HEK293 (cell line): ENCODE data around the gene STUB1.

Experiments used
- FEZF1 ChIP-seq: fragments of 450-650 bp; formaldehyde crosslinking; IDR thresholded peaks from 2 replicates; pipeline ENCODE4 v1.5.1; 2016; ENCODE audit warnings: missing biosample characterization, missing genetic modification characterization
- KLF7 ChIP-seq: fragments of 450-650 bp; formaldehyde crosslinking; IDR thresholded peaks from 2 replicates; pipeline ENCODE4 v1.5.1; 2016; ENCODE audit warnings: missing biosample characterization, missing genetic modification characterization, borderline replicate concordance
- SALL2 ChIP-seq: fragments of 450-650 bp; formaldehyde crosslinking; IDR thresholded peaks from 2 replicates; pipeline ENCODE4 v1.5.0; 2017; ENCODE audit warnings: missing biosample characterization, mild to moderate bottlenecking, missing genetic modification characterization, borderline replicate concordance
- ZBTB10 ChIP-seq: fragments of 450-650 bp; formaldehyde crosslinking; IDR thresholded peaks from 2 replicates; pipeline ENCODE4 v1.5.1; 2016; ENCODE audit warnings: missing biosample characterization, missing genetic modification characterization
- ZBTB26 ChIP-seq: fragments of 450-650 bp; formaldehyde crosslinking; optimal IDR thresholded peaks from 2 replicates; pipeline ENCODE3; 2016; ENCODE audit warnings: missing biosample characterization, mild to moderate bottlenecking, missing genetic modification characterization
- ZFHX2 ChIP-seq: fragments of 450-650 bp; formaldehyde crosslinking; conservative IDR thresholded peaks from 2 replicates; pipeline ENCODE4 v1.5.1; 2016; ENCODE audit warnings: missing biosample characterization, missing genetic modification characterization
- ZFP41 ChIP-seq: fragments of 450-650 bp; formaldehyde crosslinking; IDR thresholded peaks from 2 replicates; pipeline ENCODE4 v1.5.1; 2016; ENCODE audit warnings: missing biosample characterization, missing genetic modification characterization, borderline replicate concordance
- ZNF169 ChIP-seq: fragments of 450-650 bp; formaldehyde crosslinking; IDR thresholded peaks from 2 replicates; pipeline ENCODE4 v1.5.1; 2016; ENCODE audit warnings: missing biosample characterization, missing genetic modification characterization
- ZNF175 ChIP-seq: fragments of 450-650 bp; formaldehyde crosslinking; IDR thresholded peaks from 2 replicates; pipeline ENCODE4 v1.5.1; 2016; ENCODE audit warnings: missing biosample characterization, missing genetic modification characterization
- ZNF223 ChIP-seq: fragments of 450-650 bp; formaldehyde crosslinking; IDR thresholded peaks from 2 replicates; pipeline ENCODE4 v1.5.1; 2016; ENCODE audit warnings: missing biosample characterization, missing genetic modification characterization
- ZNF335 ChIP-seq: fragments of 450-650 bp; formaldehyde crosslinking; conservative IDR thresholded peaks from 2 replicates; pipeline ENCODE4 v1.5.1; 2016; ENCODE audit warnings: missing biosample characterization, missing genetic modification characterization
- ZNF354C ChIP-seq: fragments of 450-650 bp; formaldehyde crosslinking; IDR thresholded peaks from 2 replicates; pipeline ENCODE4 v1.5.1; 2016; ENCODE audit warnings: missing biosample characterization, missing genetic modification characterization, low read depth, borderline replicate concordance
- ZNF473 ChIP-seq: fragments of 450-650 bp; formaldehyde crosslinking; IDR thresholded peaks from 2 replicates; pipeline ENCODE4 v1.5.1; 2017; ENCODE audit warnings: missing biosample characterization, missing genetic modification characterization
- ZNF501 ChIP-seq: fragments of 450-650 bp; formaldehyde crosslinking; IDR thresholded peaks from 2 replicates; pipeline ENCODE4 v1.5.1; 2016; ENCODE audit warnings: missing biosample characterization, missing genetic modification characterization
- ZNF555 ChIP-seq: fragments of 450-650 bp; formaldehyde crosslinking; conservative IDR thresholded peaks from 2 replicates; pipeline ENCODE4 v1.5.1; 2017; ENCODE audit warnings: missing biosample characterization, mild to moderate bottlenecking, missing genetic modification characterization, inconsistent platforms
- ZNF596 ChIP-seq: fragments of 450-650 bp; IDR thresholded peaks from 2 replicates; pipeline ENCODE4 v1.5.0; 2018; ENCODE audit warnings: missing biosample characterization, mild to moderate bottlenecking, missing genetic modification characterization, moderate library complexity
- ZNF621 ChIP-seq: fragments of 450-650 bp; formaldehyde crosslinking; IDR thresholded peaks from 2 replicates; pipeline ENCODE4 v1.5.1; 2017; ENCODE audit warnings: missing biosample characterization, missing genetic modification characterization
- ZNF660 ChIP-seq: fragments of 450-650 bp; IDR thresholded peaks from 2 replicates; pipeline ENCODE4 v1.5.1; 2018; ENCODE audit warnings: missing biosample characterization, mild to moderate bottlenecking, missing genetic modification characterization
- ZNF664 ChIP-seq: fragments of 450-650 bp; formaldehyde crosslinking; IDR thresholded peaks from 2 replicates; pipeline ENCODE4 v1.5.1; 2016; ENCODE audit warnings: missing biosample characterization, missing genetic modification characterization
- ZNF670 ChIP-seq: fragments of 450-650 bp; formaldehyde crosslinking; IDR thresholded peaks from 2 replicates; pipeline ENCODE4 v1.5.1; 2016; ENCODE audit warnings: missing biosample characterization, missing genetic modification characterization, low read depth
- ZNF791 ChIP-seq: fragments of 450-650 bp; formaldehyde crosslinking; IDR thresholded peaks from 2 replicates; pipeline ENCODE4 v1.5.1; 2016; ENCODE audit warnings: missing biosample characterization, missing genetic modification characterization
- ZSCAN5A ChIP-seq: fragments of 450-650 bp; formaldehyde crosslinking; IDR thresholded peaks from 2 replicates; pipeline ENCODE4 v1.5.1; 2016; ENCODE audit warnings: missing biosample characterization, missing genetic modification characterization
- TF ChIP-seq, protein P1 (sequence below): fragments of 450-650 bp; formaldehyde crosslinking; IDR thresholded peaks from 2 replicates; pipeline ENCODE4 v1.5.1; 2016; ENCODE audit warnings: missing biosample characterization, missing genetic modification characterization
- TF ChIP-seq, protein P2 (sequence below): fragments of 450-650 bp; formaldehyde crosslinking; IDR thresholded peaks from 2 replicates; pipeline ENCODE4 v1.5.1; 2017; ENCODE audit warnings: missing biosample characterization, missing genetic modification characterization
- TF ChIP-seq, protein P3 (sequence below): fragments of 450-650 bp; formaldehyde crosslinking; IDR thresholded peaks from 2 replicates; pipeline ENCODE4 v1.5.1; 2017; ENCODE audit warnings: missing biosample characterization, missing genetic modification characterization
- TF ChIP-seq, protein P4 (sequence below): fragments of 450-650 bp; formaldehyde crosslinking; IDR thresholded peaks from 2 replicates; pipeline ENCODE4 v1.5.1; 2016; ENCODE audit warnings: missing biosample characterization, missing genetic modification characterization, low read depth

Gene STUB1

DNA sequence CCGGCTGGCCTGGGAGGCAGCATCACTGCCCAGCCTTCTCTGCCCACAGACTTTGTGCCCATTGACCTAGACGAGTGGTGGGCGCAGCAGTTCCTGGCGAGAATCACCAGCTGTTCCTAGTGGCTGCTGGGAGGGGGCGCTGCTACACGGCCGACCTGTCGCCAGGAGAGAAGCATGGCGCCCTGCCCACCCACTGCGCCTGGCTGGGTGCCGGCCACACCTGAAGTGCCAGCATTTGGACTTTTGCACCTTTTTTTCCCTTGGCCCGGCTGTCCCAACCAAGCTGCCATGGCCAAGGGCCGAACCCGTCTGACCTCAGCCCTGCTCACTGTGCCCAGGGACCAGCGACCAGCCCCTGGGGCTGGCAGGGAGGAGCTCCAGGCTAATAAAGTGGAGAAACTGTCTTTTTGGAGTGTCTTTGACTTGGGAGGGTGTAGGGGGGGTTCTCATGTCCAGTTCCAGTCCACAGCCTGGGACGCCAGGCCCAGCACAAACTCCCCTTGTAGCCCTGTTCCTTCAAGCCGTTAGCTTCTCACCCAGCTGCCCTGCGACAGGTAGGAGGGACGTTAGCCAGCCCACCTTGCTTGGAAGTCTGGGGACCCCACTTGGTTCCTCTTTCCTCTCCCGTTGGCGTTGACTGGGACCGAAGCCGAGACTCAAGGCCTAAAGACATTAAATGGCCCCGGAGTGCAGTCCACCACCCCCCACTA lies 32.0 kb upstream of the STUB1 start (continued):
- TF ChIP-seq, protein P1, sequence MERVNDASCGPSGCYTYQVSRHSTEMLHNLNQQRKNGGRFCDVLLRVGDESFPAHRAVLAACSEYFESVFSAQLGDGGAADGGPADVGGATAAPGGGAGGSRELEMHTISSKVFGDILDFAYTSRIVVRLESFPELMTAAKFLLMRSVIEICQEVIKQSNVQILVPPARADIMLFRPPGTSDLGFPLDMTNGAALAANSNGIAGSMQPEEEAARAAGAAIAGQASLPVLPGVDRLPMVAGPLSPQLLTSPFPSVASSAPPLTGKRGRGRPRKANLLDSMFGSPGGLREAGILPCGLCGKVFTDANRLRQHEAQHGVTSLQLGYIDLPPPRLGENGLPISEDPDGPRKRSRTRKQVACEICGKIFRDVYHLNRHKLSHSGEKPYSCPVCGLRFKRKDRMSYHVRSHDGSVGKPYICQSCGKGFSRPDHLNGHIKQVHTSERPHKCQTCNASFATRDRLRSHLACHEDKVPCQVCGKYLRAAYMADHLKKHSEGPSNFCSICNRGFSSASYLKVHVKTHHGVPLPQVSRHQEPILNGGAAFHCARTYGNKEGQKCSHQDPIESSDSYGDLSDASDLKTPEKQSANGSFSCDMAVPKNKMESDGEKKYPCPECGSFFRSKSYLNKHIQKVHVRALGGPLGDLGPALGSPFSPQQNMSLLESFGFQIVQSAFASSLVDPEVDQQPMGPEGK (tag by site-specific recombination): 0 out of 2 replicates have a peak, but pooled peaks have one; percentile 43
- no peak for TF ChIP-seq ZBTB26
- TF ChIP-seq ZNF501 (tag by site-specific recombination): peak; percentile 22; the same call in 1 of the 2 replicates
- no peak for TF ChIP-seq ZNF555 (tag by site-specific recombination)
- no peak for TF ChIP-seq ZNF223 (tag by site-specific recombination)
- TF ChIP-seq, protein P2, sequence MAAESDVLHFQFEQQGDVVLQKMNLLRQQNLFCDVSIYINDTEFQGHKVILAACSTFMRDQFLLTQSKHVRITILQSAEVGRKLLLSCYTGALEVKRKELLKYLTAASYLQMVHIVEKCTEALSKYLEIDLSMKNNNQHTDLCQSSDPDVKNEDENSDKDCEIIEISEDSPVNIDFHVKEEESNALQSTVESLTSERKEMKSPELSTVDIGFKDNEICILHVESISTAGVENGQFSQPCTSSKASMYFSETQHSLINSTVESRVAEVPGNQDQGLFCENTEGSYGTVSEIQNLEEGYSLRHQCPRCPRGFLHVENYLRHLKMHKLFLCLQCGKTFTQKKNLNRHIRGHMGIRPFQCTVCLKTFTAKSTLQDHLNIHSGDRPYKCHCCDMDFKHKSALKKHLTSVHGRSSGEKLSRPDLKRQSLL (tag by site-specific recombination): no peak
- TF ChIP-seq ZNF621 (tag by site-specific recombination): no peak
- no peak for TF ChIP-seq SALL2 (tag by site-specific recombination)
- TF ChIP-seq ZNF670 (tag by site-specific recombination): no peak
- no peak for TF ChIP-seq ZNF791 (tag by site-specific recombination)
- no peak for TF ChIP-seq ZNF473
- TF ChIP-seq ZSCAN5A (tag by site-specific recombination): 0 out of 2 replicates have a peak, but pooled peaks have one; percentile 35
- TF ChIP-seq, protein P3, sequence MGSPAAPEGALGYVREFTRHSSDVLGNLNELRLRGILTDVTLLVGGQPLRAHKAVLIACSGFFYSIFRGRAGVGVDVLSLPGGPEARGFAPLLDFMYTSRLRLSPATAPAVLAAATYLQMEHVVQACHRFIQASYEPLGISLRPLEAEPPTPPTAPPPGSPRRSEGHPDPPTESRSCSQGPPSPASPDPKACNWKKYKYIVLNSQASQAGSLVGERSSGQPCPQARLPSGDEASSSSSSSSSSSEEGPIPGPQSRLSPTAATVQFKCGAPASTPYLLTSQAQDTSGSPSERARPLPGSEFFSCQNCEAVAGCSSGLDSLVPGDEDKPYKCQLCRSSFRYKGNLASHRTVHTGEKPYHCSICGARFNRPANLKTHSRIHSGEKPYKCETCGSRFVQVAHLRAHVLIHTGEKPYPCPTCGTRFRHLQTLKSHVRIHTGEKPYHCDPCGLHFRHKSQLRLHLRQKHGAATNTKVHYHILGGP (tag by site-specific recombination): no peak
- TF ChIP-seq ZBTB10 (tag by site-specific recombination): no peak
- TF ChIP-seq ZNF175 (tag by site-specific recombination): no peak
- TF ChIP-seq ZNF335: no peak
- TF ChIP-seq, protein P4, sequence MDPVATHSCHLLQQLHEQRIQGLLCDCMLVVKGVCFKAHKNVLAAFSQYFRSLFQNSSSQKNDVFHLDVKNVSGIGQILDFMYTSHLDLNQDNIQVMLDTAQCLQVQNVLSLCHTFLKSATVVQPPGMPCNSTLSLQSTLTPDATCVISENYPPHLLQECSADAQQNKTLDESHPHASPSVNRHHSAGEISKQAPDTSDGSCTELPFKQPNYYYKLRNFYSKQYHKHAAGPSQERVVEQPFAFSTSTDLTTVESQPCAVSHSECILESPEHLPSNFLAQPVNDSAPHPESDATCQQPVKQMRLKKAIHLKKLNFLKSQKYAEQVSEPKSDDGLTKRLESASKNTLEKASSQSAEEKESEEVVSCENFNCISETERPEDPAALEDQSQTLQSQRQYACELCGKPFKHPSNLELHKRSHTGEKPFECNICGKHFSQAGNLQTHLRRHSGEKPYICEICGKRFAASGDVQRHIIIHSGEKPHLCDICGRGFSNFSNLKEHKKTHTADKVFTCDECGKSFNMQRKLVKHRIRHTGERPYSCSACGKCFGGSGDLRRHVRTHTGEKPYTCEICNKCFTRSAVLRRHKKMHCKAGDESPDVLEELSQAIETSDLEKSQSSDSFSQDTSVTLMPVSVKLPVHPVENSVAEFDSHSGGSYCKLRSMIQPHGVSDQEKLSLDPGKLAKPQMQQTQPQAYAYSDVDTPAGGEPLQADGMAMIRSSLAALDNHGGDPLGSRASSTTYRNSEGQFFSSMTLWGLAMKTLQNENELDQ (tag by site-specific recombination): no peak
- no peak for TF ChIP-seq ZNF596 (tag by site-specific recombination)
- no peak for TF ChIP-seq FEZF1 (tag by site-specific recombination)
- no peak for TF ChIP-seq ZNF354C (tag by site-specific recombination)
- TF ChIP-seq KLF7: peak; percentile 72
- no peak for TF ChIP-seq ZFP41 (tag by site-specific recombination)
- peak; percentile 80 for TF ChIP-seq ZFHX2 (tag by site-specific recombination)
- TF ChIP-seq ZNF169 (tag by site-specific recombination): no peak
- TF ChIP-seq ZNF660: no peak
- no peak for TF ChIP-seq ZNF664 (tag by site-specific recombination)
